Measurements from ENCODE around the gene PAOX.

Gene PAOX

DNA sequence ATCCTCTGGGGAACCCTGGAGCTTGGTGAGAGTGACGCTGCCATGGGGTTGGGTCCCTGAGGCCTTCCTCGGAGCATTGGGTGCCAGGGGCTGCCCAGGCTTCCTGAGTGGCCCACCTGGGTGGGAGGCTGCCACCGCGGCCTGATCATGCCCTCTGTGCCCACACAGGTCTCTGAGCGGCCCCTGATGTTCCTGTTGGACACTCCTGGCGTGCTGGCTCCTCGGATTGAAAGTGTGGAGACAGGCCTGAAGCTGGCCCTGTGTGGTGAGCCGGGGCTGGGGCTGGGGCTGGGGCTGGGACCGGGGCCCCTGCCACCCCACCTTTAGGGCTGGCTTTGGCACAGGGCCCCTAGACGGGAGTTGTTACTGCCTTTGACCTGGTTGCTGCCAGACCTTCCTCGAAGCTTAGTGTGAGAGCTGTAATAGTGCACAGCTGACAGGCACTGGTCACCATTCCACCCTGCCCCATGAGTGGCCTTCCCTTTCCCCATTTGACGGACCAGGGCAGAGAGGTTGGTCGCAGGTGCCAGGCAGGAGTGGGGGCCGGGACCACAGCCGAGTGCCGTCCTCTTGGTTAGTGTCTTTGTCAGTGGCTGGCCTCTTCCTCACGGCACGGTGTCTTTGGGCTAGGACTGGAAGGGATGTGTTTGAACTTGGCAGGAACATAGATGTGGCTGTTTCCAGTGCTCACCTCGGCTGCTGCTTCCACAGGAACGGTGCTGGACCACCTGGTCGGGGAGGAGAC, 23.1 kb downstream of the PAOX start:
- no peaks in the 10 kb centered on the region for H3K36me3 ChIP-seq (ENCODE audit: low read length)

DNA sequence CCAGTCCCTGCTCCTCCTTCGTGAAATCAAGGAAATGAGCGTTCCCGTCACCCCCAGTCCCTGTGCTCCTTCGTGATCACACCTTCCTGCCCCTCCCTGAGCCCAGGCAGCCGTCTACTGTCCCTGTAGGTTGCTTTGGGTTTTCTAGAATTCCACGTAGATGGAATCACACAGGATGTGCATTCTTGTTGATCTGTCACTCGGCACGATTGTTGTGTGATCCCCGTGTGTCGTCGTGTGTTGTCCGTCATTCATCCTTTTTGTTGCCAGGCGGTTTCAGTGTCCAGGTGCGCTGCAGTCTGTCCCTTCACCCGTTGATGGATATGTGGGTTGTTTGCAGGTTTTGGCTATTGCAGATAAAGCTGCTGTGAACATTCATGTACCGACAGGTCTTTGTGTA, 24.3 kb downstream of the PAOX start:
- no peak overlapping the region for H3K27ac ChIP-seq (ENCODE audit: low read depth, low read length)
- no peak for TF ChIP-seq EZH2phosphoT487 (conservative IDR thresholded peaks at IDR 0.05; ENCODE audit: low read length)
- TF ChIP-seq, protein P1, sequence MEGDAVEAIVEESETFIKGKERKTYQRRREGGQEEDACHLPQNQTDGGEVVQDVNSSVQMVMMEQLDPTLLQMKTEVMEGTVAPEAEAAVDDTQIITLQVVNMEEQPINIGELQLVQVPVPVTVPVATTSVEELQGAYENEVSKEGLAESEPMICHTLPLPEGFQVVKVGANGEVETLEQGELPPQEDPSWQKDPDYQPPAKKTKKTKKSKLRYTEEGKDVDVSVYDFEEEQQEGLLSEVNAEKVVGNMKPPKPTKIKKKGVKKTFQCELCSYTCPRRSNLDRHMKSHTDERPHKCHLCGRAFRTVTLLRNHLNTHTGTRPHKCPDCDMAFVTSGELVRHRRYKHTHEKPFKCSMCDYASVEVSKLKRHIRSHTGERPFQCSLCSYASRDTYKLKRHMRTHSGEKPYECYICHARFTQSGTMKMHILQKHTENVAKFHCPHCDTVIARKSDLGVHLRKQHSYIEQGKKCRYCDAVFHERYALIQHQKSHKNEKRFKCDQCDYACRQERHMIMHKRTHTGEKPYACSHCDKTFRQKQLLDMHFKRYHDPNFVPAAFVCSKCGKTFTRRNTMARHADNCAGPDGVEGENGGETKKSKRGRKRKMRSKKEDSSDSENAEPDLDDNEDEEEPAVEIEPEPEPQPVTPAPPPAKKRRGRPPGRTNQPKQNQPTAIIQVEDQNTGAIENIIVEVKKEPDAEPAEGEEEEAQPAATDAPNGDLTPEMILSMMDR (IDR thresholded peaks at IDR 0.05; ENCODE audit: insufficient read depth, low read length, poor library complexity, severe bottlenecking) = no peak
- peaks cover 2% of the 10 kb centered on the region; the same call in 1 of the 2 replicates for H3K36me3 ChIP-seq (ENCODE audit: low read length)
- H3K9ac ChIP-seq (ENCODE audit: low read length) = no peak overlapping the region
- no peaks in the 10 kb centered on the region for H3K9me2 ChIP-seq (replicated peaks; ENCODE audit: insufficient read depth, low read length)
- no peaks in the 10 kb centered on the region for H4K20me1 ChIP-seq (ENCODE audit: low read depth, low read length)
- H3K79me2 ChIP-seq (ENCODE audit: insufficient read depth, low read length) = peaks cover 21% of the 10 kb centered on the region; the same call in 1 of the 2 replicates
- H2AFZ ChIP-seq (ENCODE audit: low read depth, low read length, severe bottlenecking) = no peak overlapping the region
- no peak overlapping the region for H3K4me2 ChIP-seq (ENCODE audit: low read depth, low read length, poor library complexity, severe bottlenecking)
- H3F3A ChIP-seq (ENCODE audit: insufficient read depth) = no peaks in the 10 kb centered on the region
- H3K9me3 ChIP-seq (ENCODE audit: insufficient read depth, low read length) = no peaks in the 10 kb centered on the region
- H3K27me3 ChIP-seq (ENCODE audit: low read length) = no peaks in the 10 kb centered on the region
- no peak overlapping the region for H3K4me3 ChIP-seq (ENCODE audit: insufficient read depth, low read length, poor library complexity, severe bottlenecking)

More for the DNA sequence above, 23.1 kb downstream of the PAOX start:
- H3K27ac ChIP-seq (ENCODE audit: low read depth, low read length) = no peak overlapping the region
- H3K4me2 ChIP-seq (ENCODE audit: low read depth, low read length, poor library complexity, severe bottlenecking) = no peak overlapping the region
- no peaks in the 10 kb centered on the region for H3K9me2 ChIP-seq (replicated peaks; ENCODE audit: insufficient read depth, low read length)
- no peaks in the 10 kb centered on the region for H3K9me3 ChIP-seq (ENCODE audit: insufficient read depth, low read length)
- H3F3A ChIP-seq (ENCODE audit: insufficient read depth) = no peaks in the 10 kb centered on the region
- no peak overlapping the region for H2AFZ ChIP-seq (ENCODE audit: low read depth, low read length, severe bottlenecking)
- no peak overlapping the region for H3K4me3 ChIP-seq (ENCODE audit: insufficient read depth, low read length, poor library complexity, severe bottlenecking)
- no peaks in the 10 kb centered on the region for H4K20me1 ChIP-seq (ENCODE audit: low read depth, low read length)
- TF ChIP-seq, protein P1 (IDR thresholded peaks at IDR 0.05; ENCODE audit: insufficient read depth, low read length, poor library complexity, severe bottlenecking) = no peak
- TF ChIP-seq EZH2phosphoT487 (conservative IDR thresholded peaks at IDR 0.05; ENCODE audit: low read length) = no peak
- H3K9ac ChIP-seq (ENCODE audit: low read length) = no peak overlapping the region
- peaks cover 13% of the 10 kb centered on the region; the same call in 1 of the 2 replicates for H3K79me2 ChIP-seq (ENCODE audit: insufficient read depth, low read length)
- H3K27me3 ChIP-seq (ENCODE audit: low read length) = no peaks in the 10 kb centered on the region

DNA sequence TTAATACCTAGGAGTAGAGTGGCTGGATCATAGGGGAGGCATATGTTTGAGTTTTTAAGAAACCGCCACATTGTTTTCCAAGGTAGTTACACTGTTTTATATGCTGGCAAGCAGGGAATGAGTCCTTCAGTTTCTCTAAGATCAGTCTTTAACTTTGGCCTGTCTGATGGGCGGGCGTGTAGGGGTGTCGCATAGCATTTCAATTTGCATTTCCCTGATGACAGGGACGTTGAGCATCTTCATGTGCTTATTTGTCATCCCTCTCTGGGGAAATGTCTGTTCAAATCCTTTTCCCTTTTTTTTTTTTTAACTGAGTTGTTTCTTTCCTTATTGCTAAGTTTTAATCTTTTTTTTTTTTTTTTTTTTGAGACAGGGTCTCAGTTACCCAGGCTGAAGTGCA, 24.7 kb downstream of the PAOX start:
- TF ChIP-seq EZH2phosphoT487 (conservative IDR thresholded peaks at IDR 0.05; ENCODE audit: low read length) = no peak
- TF ChIP-seq, protein P1 (IDR thresholded peaks at IDR 0.05; ENCODE audit: insufficient read depth, low read length, poor library complexity, severe bottlenecking) = no peak
- Histone ChIP-seq H3K27ac (ENCODE audit: low read depth, low read length) (no peak overlapping the region), H3K27me3 (ENCODE audit: low read length) (no peaks in the 10 kb centered on the region), H2AFZ (ENCODE audit: low read depth, low read length, severe bottlenecking) (no peak overlapping the region), H3F3A (ENCODE audit: insufficient read depth) (no peaks in the 10 kb centered on the region), H3K9me2 (replicated peaks; ENCODE audit: insufficient read depth, low read length) (no peaks in the 10 kb centered on the region), H4K20me1 (ENCODE audit: low read depth, low read length) (no peaks in the 10 kb centered on the region), H3K9me3 (ENCODE audit: insufficient read depth, low read length) (no peaks in the 10 kb centered on the region), H3K4me3 (ENCODE audit: insufficient read depth, low read length, poor library complexity, severe bottlenecking) (no peak overlapping the region), H3K36me3 (ENCODE audit: low read length) (peaks cover 6% of the 10 kb centered on the region; the same call in 1 of the 2 replicates), H3K9ac (ENCODE audit: low read length) (no peak overlapping the region), H3K4me2 (ENCODE audit: low read depth, low read length, poor library complexity, severe bottlenecking) (no peak overlapping the region), H3K79me2 (ENCODE audit: insufficient read depth, low read length) (peaks cover 25% of the 10 kb centered on the region; the same call in 1 of the 2 replicates)
